Measurements from ENCODE around the gene DMD.
"Not testable (repeated sequence)": the region's sequence is repeated elsewhere in the genome, so short reads cannot be mapped to it uniquely, and the experiment has no call there.

DMD gene

DNA sequence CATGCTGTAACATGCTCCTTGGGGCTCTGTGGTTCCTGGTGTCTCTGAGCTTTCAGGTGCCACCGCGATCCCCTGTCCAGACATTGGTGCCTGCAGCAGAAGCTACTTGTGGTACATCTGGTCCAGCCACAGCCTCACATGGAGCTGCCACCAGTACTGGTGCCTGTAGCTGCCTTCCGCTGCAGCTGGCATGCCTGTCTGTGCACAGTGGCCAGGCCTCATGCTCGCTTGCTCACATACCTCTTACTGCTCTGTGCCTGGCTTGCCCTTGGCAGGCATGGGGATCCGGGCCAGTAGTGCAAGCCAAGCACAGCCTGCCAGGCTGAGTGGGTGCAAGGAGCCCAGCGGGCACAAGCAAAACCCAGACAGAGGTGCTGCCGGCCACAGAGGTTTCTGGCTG lies 618.6 kb downstream of the DMD start:
- DNase-seq, result no peak

DNA sequence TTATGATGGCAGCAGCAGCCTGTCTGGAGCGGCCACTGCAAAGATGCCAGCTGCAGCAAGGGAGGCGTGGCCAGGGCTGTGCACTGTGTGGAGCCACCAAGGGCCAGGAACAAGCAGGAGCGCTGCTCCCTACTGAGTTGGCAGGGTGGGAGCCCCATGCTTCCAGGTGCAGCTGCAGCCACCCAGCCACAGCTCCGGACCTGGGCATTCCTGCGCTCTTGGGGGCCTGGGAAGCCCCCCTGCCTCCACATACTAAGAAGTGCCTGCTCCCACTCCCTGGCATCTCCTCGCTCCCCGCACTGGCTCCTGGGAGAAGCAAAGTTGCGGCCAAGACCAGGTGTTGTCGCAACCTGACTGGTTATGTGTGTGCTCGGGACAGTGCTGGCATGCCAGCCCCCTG lies 619.8 kb downstream of the DMD start:
- DNase-seq, result no peak

GRCh38 chrX:32582729-32583128 lies 628.6 kb downstream of the DMD start:
- DNase-seq, result no peak

- DNase-seq, result no peak
These were observed 634.5 kb downstream of the DMD start for GRCh38 chrX:32576885-32577284.

GRCh38 chrX:32572644-32573043 lies 638.7 kb downstream of the DMD start:
- no peak for DNase-seq

DNA sequence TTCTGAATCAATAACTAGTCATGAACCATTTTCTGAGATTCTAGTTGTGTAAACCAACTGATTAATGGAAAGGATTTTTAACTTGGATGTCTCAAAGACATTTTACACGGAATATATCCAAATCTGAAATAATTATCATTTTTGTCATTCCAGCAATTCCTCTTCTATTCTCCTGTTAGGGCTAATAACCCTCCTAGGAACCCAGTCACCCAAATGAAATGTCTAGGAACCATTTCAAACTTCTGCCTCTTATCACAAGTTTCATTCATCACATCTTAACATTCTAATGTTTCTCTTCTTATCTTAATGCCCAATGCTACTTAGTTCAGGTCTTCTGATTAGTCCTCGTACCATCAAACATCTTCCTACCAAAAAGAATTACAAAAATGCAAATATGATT lies 639.8 kb downstream of the DMD start:
- no peak for DNase-seq

GRCh38 chrX:32562261-32562660 lies 649.1 kb downstream of the DMD start:
- no peak for DNase-seq

GRCh38 chrX:32545101-32545500 lies 666.2 kb downstream of the DMD start:
- DNase-seq, result no peak

- DNase-seq, result no peak
These were observed 672.8 kb downstream of the DMD start for GRCh38 chrX:32538554-32538953.

GRCh38 chrX:32533848-32534247 lies 677.5 kb downstream of the DMD start:
- DNase-seq, result no peak

DNA sequence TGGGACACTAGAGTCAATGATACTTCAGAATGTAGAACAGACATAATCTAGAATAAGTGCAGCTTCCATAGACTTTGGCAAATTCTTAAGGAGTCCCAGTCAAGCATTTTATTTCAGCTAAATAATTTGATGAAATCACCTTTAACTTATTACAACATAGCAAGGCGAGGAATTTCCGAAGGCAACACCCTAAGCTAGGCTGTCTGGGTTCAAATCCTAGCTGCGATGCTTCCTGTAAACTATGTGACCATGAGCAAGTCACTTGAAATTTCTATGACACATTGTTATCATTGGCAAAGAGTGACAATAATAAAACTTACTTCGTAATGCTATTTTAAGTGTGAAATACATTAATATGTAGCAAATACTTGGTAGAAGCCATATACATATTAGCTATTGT lies 679.1 kb downstream of the DMD start:
- no peak for DNase-seq

DNA sequence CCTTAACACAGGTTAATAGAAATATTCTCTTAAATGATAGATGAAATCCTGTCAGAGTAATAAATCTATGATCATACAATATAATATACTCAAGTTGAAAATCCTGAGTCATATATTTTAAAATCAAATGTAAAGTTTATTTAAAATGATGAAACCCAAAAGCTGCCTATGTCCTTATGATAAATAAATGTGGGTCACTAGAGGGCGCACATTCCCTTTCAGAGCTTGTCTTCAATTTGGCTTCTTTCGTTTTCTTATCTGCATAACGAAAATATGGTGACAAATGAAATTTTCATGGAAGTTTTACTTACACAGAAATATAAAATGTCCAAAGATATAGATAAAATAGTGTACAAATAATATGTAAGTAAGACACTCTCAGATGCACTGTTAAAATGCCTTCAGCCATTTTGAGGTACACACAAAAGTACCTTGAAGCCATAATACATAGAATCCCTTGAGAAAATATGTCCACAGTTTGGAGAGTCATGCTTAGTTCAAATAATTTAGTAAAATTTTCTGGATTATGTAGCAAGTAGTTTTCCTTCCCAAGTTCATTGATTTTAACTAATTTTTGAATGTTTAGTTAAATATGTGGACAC lies 680.4 kb downstream of the DMD start:
- no peak for DNase-seq

GRCh38 chrX:32528451-32528850 lies 682.9 kb downstream of the DMD start:
- DNase-seq, result not testable (repeated sequence)

DNA sequence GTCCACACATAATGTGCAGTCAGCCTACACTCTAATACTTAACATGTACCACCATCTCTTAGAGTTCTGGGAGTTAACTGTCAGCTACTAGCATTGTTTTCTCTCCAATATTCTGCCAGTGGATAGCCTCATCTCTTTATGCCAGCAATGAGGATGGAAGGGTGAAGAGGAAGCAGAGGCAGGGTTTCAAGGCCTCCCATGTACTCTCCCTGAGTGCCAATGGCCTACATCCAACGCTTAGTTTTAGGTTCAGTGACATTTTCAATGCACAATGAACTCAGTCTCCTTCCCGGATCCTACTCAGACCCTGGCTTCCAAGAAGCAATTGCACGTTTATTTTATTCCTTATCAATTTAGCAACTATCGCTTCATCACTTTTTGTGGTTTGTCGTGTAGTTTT lies 686.1 kb downstream of the DMD start:
- DNase-seq, result no peak

DNA sequence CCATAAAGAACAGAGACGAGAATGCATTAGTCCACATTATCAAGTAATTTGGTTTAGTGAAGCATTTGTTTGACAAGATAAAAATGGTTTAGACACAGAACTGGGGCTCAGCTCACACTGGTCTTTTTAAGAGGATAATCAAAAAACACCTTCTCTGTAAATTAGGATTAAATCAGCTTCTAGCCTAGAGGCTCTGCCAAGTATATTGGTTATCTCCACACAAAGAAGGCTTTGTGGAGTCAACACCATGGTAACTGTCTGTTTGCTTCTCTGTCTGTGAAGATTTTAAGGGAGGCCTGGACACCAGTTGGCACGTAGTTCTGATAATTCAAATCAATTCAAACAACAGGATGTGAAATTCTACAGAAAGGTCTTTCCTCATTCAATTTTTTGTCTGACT lies 687.0 kb downstream of the DMD start:
- DNase-seq, result no peak

GRCh38 chrX:32520789-32521188 lies 690.6 kb downstream of the DMD start:
- DNase-seq, result no peak

GRCh38 chrX:32514986-32515385 lies 696.4 kb downstream of the DMD start:
- DNase-seq, result no peak

DNA sequence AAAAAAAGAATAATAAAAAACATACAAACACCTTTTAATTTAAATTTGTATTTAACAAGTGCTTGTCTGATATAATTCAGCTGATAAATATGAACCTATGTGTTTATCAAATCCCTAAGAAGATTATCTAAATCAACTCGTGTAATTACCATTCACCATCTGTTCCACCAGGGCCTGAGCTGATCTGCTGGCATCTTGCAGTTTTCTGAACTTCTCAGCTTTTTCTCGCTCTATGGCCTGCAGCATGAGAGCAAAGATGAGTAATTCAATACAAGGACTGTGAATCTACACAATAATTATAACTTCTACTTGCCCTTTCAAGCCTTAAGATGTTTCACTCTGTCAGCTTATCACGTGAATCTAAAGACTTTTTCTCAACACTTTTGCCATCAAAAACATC lies 709.7 kb downstream of the DMD start:
- no peak for DNase-seq

- no peak for DNase-seq
These were observed 714.7 kb downstream of the DMD start for GRCh38 chrX:32496671-32497070.

- no peak for DNase-seq
These were observed 715.5 kb downstream of the DMD start for GRCh38 chrX:32495855-32496254.

DNA sequence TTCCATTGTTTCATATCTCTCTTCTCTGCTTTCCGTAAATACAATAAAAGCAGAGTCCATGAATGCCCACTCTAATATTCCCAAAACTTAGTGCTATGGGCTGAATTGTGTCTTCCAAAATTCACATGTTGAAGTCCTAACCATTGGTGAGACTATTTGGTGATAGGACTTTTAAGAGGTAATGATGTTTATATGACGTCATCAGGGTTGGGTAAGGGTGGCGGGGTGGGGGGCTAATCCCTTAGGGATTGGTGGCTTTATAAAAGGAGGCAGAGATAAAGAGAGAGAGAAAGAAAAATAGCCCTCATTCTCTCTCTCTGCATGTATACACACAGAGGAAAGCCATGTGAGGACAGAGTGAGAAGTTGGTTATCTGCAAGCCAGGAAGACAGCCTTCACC lies 722.2 kb downstream of the DMD start:
- DNase-seq, result no peak

DNA sequence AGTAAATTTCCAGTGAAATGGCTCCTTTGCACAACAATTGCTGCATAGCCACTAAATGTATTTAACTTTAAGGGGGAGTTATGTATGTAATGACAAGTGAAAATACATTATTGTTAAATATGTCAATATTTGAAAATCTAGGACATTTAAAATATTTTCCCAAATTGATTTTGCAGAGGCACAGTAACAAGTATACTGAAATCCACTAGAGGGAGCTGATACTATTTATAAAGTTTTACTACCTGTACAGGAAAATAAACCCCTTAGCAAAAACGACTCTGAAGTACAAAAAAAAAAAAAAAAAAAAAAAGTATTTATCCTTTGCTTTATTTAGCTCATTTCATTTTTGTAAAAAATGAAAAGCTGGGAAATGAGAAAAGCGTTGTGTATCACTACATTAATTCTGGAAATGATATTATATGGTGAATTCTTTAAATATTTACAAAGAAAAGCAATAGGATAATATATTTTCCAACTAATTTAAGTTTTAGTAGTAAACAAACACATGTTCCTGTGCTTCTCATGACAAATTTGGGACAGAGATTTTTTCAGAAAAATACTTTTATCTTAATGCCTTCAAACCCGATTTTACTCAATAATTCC lies 727.7 kb downstream of the DMD start:
- DNase-seq, result no peak

- no peak for DNase-seq
These were observed 731.3 kb downstream of the DMD start for GRCh38 chrX:32480019-32480418.

DNA sequence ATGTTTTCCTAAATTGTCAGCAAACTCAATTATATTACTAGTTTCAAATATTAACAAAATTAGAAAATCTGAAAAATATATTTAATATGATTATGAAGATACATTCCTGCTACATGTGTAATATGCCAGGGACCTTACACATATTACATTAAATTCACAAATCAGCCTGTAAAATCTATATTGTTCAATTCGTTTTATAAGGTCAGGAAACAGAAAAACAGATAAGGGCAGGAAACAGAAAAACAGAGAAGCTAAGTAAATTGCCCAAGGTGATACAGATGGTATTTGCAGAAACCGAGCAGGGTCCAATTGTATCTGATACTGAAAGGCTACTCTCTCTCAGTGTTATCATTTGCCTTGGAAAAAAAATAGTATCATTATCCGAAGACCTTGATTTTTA lies 739.0 kb downstream of the DMD start:
- DNase-seq, result no peak

DNA sequence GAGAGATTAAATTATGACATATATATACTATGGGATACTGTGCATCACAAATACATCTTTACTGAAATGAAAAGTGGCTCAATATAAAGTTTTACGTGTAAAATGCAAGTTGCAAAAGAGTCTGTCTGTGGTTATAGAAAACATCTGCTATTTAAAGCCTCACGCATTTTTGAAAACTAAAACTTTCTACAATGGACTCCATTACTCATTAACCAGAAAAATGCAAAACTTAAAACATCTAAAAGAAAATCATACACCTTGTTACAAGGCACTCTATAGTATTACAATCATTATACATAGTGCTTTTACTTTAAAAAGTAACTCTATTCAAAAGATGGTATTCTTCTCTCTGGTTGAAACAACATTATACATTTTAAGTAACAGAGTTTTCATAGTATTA lies 755.6 kb downstream of the DMD start:
- no peak for DNase-seq
